Measurements from ENCODE around the gene PTPRB. TPM values are rescaled to one million over a fixed set of nuclear protein-coding genes. Genes with fewer than 3 reads are reported as not detected.

The PTPRB gene
- total and polyA plus RNA-seq, 2 experiments from 2014 or later: 0.36 to 1.7 TPM

- H2AFZ ChIP-seq: no peak overlapping the region
- TF ChIP-seq EZH2 (IDR thresholded peaks at IDR 0.05; ENCODE audit: borderline replicate concordance): no peak
- TF ChIP-seq, protein P1, sequence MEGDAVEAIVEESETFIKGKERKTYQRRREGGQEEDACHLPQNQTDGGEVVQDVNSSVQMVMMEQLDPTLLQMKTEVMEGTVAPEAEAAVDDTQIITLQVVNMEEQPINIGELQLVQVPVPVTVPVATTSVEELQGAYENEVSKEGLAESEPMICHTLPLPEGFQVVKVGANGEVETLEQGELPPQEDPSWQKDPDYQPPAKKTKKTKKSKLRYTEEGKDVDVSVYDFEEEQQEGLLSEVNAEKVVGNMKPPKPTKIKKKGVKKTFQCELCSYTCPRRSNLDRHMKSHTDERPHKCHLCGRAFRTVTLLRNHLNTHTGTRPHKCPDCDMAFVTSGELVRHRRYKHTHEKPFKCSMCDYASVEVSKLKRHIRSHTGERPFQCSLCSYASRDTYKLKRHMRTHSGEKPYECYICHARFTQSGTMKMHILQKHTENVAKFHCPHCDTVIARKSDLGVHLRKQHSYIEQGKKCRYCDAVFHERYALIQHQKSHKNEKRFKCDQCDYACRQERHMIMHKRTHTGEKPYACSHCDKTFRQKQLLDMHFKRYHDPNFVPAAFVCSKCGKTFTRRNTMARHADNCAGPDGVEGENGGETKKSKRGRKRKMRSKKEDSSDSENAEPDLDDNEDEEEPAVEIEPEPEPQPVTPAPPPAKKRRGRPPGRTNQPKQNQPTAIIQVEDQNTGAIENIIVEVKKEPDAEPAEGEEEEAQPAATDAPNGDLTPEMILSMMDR (IDR thresholded peaks at IDR 0.05; ENCODE audit: poor library complexity): no peak
- no peak for DNase-seq (ENCODE audit: low spot score)
- WGBS (ENCODE audit: low lambda C conversion rate, missing lambda C conversion rate): 35% methylated on average over 3 of the region's 3 CpGs
- no peak overlapping the region for H3K4me3 ChIP-seq
- no peaks in the 10 kb centered on the region for H3K79me2 ChIP-seq
- H4K20me1 ChIP-seq (ENCODE audit: insufficient read depth, poor library complexity, severe bottlenecking): no peaks in the 10 kb centered on the region
- H3K4me2 ChIP-seq: no peak overlapping the region
- H3K27me3 ChIP-seq: no peaks in the 10 kb centered on the region
- H3K4me1 ChIP-seq (ENCODE audit: insufficient read depth): no peaks in the 10 kb centered on the region
- no peak overlapping the region for H3K27ac ChIP-seq
- no peaks in the 10 kb centered on the region for H3K9me3 ChIP-seq (ENCODE audit: low read depth)
- no peaks in the 10 kb centered on the region for H3K9me2 ChIP-seq (replicated peaks; ENCODE audit: insufficient read depth)
- no peaks in the 10 kb centered on the region for H3K36me3 ChIP-seq (replicated peaks; ENCODE audit: insufficient read depth, low read depth)
Observed at GRCh38 chr12:70555081-70555480, 82.1 kb downstream of the PTPRB start.

DNA sequence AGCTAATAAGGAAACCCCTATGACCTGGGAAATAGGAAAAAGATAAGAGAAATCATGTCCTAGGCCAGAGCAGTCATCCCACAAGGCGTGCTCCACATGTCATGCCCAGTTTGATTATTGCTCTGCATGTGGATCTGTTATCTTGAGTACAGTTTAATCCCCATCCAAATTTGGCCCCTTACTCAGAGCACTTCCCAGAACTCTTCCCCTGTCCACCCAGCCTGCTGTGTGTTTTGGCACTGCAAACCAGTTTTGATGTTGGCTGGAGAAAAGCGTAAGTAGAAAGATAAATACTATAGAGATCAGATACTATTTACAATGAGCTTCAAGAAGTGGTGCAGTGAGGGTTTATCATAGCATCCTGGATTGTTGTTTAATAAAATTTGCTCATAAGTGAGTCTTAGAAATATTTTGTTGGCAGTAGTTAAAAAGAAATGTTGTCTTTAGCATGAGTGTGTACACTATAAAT is 83.8 kb downstream of the PTPRB start:
- Histone ChIP-seq H3K9me3 (ENCODE audit: low read depth) (no peaks in the 10 kb centered on the region), H3K4me1 (ENCODE audit: insufficient read depth) (no peaks in the 10 kb centered on the region), H3K36me3 (replicated peaks; ENCODE audit: insufficient read depth, low read depth) (no peaks in the 10 kb centered on the region), H4K20me1 (ENCODE audit: insufficient read depth, poor library complexity, severe bottlenecking) (no peaks in the 10 kb centered on the region), H3K4me3 (no peak overlapping the region), H3K79me2 (no peaks in the 10 kb centered on the region), H3K27me3 (no peaks in the 10 kb centered on the region), H2AFZ (no peak overlapping the region), H3K9me2 (replicated peaks; ENCODE audit: insufficient read depth) (no peaks in the 10 kb centered on the region), H3K4me2 (no peak overlapping the region), H3K27ac (no peak overlapping the region)
- no peak for DNase-seq (ENCODE audit: low spot score)
- 63% methylated on average over 2 of the region's 2 CpGs for WGBS (ENCODE audit: low lambda C conversion rate, missing lambda C conversion rate)
- TF ChIP-seq EZH2 (IDR thresholded peaks at IDR 0.05; ENCODE audit: borderline replicate concordance) (no peak), EZH2phosphoT487 (IDR thresholded peaks at IDR 0.05; ENCODE audit: low read depth, severe bottlenecking, unreplicated experiment) (no peak)
- TF ChIP-seq, protein P1 (IDR thresholded peaks at IDR 0.05; ENCODE audit: poor library complexity): no peak

GRCh38 chr12:70551731-70552130 is 85.5 kb downstream of the PTPRB start:
- no peak overlapping the region for H3K27ac ChIP-seq
- H3K27me3 ChIP-seq: no peaks in the 10 kb centered on the region
- no peak for DNase-seq (ENCODE audit: low spot score)
- WGBS (ENCODE audit: low lambda C conversion rate, missing lambda C conversion rate): 97% methylated on average over 2 of the region's 2 CpGs
- no peaks in the 10 kb centered on the region for H4K20me1 ChIP-seq (ENCODE audit: insufficient read depth, poor library complexity, severe bottlenecking)
- TF ChIP-seq, protein P1 (IDR thresholded peaks at IDR 0.05; ENCODE audit: poor library complexity): no peak
- TF ChIP-seq EZH2phosphoT487 (IDR thresholded peaks at IDR 0.05; ENCODE audit: low read depth, severe bottlenecking, unreplicated experiment) (no peak), EZH2 (IDR thresholded peaks at IDR 0.05; ENCODE audit: borderline replicate concordance) (no peak)
- no peak overlapping the region for H2AFZ ChIP-seq
- H3K4me3 ChIP-seq: no peak overlapping the region
- H3K9me3 ChIP-seq (ENCODE audit: low read depth): no peaks in the 10 kb centered on the region
- H3K4me2 ChIP-seq: no peak overlapping the region
- no peaks in the 10 kb centered on the region for H3K4me1 ChIP-seq (ENCODE audit: insufficient read depth)
- no peaks in the 10 kb centered on the region for H3K36me3 ChIP-seq (replicated peaks; ENCODE audit: insufficient read depth, low read depth)
- no peaks in the 10 kb centered on the region for H3K79me2 ChIP-seq
- H3K9me2 ChIP-seq (replicated peaks; ENCODE audit: insufficient read depth): no peaks in the 10 kb centered on the region

DNA sequence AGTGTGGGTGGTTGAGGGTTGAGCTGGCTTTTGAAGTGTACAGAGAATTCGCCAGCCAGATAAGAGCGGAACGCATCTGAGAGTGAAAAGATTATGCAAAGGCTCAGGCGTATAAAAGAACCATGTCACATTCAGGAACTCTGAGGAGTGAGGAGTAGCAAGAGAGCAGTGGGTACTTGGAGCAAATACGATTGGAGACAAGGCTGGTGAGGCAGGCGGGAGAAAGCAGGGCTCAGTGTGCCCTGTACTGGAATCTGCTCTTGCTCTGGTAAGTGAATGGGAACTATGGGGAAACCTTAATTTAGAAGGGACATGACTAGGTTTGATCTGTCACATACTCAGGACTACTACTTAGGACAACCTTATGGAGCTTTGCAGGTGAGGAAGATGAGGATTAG is 87.0 kb downstream of the PTPRB start:
- Histone ChIP-seq H3K36me3 (replicated peaks; ENCODE audit: insufficient read depth, low read depth) (no peaks in the 10 kb centered on the region), H3K27me3 (no peaks in the 10 kb centered on the region), H2AFZ (no peak overlapping the region), H3K9me3 (ENCODE audit: low read depth) (no peaks in the 10 kb centered on the region), H3K27ac (no peak overlapping the region), H3K9me2 (replicated peaks; ENCODE audit: insufficient read depth) (no peaks in the 10 kb centered on the region), H3K79me2 (no peaks in the 10 kb centered on the region), H3K4me1 (ENCODE audit: insufficient read depth) (no peaks in the 10 kb centered on the region), H3K4me2 (no peak overlapping the region), H3K4me3 (no peak overlapping the region), H4K20me1 (ENCODE audit: insufficient read depth, poor library complexity, severe bottlenecking) (no peaks in the 10 kb centered on the region)
- 54% methylated on average over 6 of the region's 6 CpGs for WGBS (ENCODE audit: low lambda C conversion rate, missing lambda C conversion rate)
- TF ChIP-seq, protein P1 (IDR thresholded peaks at IDR 0.05; ENCODE audit: poor library complexity): no peak
- TF ChIP-seq EZH2phosphoT487 (IDR thresholded peaks at IDR 0.05; ENCODE audit: low read depth, severe bottlenecking, unreplicated experiment): no peak
- no peak for TF ChIP-seq EZH2 (IDR thresholded peaks at IDR 0.05; ENCODE audit: borderline replicate concordance)
- no peak for DNase-seq (ENCODE audit: low spot score)

Measured in hepatocyte (in vitro differentiated cells).